AG09309 (cell line): ENCODE measurements around the gene CPT1A.
A peak's percentile ranks its signal among the peaks of the same experiment; 100 is the strongest.

Experiments
- DNase-seq: peaks from one replicate; pipeline ENCODE4 v3.0.0-alpha.2; 2010; ENCODE audit warnings: low read depth
- H3K4me3 ChIP-seq: 2 replicates; pipeline ENCODE4 v1.5.1; 2011; ENCODE audit warnings: mild to moderate bottlenecking, low read depth, low read length, moderate library complexity; ENCODE audit not compliant: control insufficient read depth
- CTCF ChIP-seq: IDR thresholded peaks from 2 replicates; pipeline ENCODE4 v1.5.1; 2011; ENCODE audit warnings: mild to moderate bottlenecking, low read depth, low read length, inconsistent platforms; ENCODE audit not compliant: insufficient read depth, control insufficient read depth; ENCODE audit errors: missing control alignments

Gene CPT1A

DNA sequence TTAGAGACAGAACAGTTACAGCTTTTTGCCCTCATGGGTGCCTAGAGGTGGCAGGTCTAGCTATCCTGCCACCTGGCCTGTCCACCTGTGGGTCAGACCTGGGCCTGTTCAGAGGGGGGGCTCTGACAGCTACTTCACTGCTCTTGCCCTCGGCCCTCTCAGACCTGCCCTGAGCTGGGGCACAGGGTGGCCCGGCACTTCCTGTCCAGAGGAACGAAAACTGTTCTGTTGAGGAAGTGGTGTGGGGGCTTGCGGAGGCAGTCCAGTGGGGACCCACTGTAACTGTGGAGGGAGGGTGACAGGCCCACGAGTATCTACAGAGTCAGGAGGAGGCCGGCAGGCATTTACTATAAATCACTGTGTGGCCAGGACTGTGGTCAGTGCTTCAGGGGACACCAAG is 106.6 kb downstream of the CPT1A start:
- no peak for TF ChIP-seq CTCF
- no peak overlapping the region for H3K4me3 ChIP-seq
- no peak for DNase-seq

DNA sequence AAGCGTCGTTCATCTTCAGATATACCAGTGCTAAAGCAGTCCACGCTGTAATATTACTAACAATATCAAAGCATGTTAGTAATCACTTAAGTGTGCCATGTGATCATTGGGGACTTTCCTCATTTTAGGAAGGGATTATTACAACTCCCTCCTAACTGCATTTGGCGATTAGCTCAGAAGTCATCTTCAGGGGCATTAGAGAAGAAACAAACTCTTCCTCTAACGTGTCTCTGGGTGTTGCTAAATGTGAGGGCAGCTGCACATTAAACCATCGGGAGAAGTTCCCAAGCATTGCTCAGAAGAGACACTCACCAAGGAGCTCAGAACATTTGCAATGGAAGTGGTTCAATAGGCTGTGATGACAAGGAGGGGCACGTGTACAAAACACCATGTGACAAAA is 107.6 kb downstream of the CPT1A start:
- no peak for TF ChIP-seq CTCF
- no peak for DNase-seq
- H3K4me3 ChIP-seq = no peak overlapping the region

GRCh38 chr11:68727783-68728182 is 113.9 kb downstream of the CPT1A start:
- no peak for DNase-seq
- TF ChIP-seq CTCF = peak; percentile 9
- H3K4me3 ChIP-seq = no peak overlapping the region

- DNase-seq = no peak
- H3K4me3 ChIP-seq = no peak overlapping the region
- no peak for TF ChIP-seq CTCF
Observed at GRCh38 chr11:68724293-68724692, 117.4 kb downstream of the CPT1A start.

DNA sequence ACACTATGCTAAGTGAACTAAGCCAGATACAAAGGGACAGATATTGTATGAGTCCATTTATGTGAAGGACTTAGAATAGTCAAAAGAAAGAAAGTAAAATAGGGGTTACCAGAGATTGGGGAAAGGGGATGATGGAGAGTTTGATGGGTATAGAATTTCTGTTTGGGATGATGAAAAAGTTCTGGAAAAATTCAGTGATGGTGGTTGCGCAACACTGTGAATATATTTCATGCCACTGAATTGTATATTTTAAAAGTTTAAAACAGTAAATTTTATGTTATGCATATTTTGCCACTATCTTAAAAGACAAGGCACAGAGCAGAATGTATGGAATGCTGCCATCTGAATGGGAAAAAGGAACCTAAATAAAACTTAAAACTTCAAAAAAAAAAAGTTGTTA is 119.6 kb downstream of the CPT1A start:
- no peak for DNase-seq
- no peak overlapping the region for H3K4me3 ChIP-seq
- TF ChIP-seq CTCF = no peak

- H3K4me3 ChIP-seq = no peak overlapping the region
- no peak for TF ChIP-seq CTCF
- DNase-seq = no peak
Observed at GRCh38 chr11:68721075-68721474, 120.6 kb downstream of the CPT1A start.

- H3K4me3 ChIP-seq = no peak overlapping the region
- TF ChIP-seq CTCF = no peak
- DNase-seq = no peak
Observed at GRCh38 chr11:68715456-68716122, 126.1 kb downstream of the CPT1A start.
